Non-pigmented ciliary epithelial cell (primary cell): ENCODE data around the gene TLR9.

ENCODE experiments used
- DNase-seq: peaks from one replicate; pipeline ENCODE4 v3.0.0-alpha.2; 2010; ENCODE audit warnings: low read depth

Gene TLR9

GRCh38 chr3:52173101-52173500 is 52.3 kb downstream of the TLR9 start:
- DNase-seq, result no peak

GRCh38 chr3:52172262-52172757 is 53.1 kb downstream of the TLR9 start:
- DNase-seq, result no peak

DNA sequence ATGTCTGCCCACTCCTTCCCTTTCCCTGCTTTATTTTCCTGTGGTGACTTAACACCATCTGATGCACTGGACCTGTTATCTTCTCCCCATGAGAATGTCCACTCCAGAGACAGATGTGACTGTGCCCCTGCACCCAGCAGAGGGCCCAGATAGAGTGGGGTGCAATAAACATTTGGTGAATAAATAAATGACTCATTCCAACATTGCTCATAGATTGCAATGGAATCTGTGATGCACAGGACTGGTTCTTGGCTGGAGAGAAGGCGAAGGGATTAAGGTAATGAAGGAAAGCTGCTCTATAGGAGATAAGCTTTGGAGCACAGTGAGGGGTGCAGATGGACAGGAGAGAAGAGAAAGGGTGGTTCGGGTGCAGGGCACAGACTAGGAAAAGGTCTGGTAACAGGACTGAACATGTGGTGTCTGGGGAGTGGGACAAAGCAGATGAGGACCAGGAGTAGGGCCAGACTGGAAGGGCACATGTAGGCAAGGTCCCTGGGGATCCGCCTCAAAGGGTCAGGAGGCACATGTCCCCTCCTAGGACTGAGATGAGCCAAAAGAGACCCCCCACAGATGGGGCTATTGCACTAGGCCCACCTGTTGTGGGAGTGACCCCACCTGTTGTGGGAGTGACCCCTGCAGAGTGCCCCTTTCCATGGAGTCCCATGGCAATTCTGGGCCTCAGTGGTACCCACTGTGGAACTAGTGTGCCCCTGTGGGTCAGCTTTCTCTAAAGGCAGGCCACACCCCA is 53.8 kb downstream of the TLR9 start:
- peak; percentile 18 for DNase-seq
